H1 (cell line): Measurements from ENCODE around the gene PRKCA. TPM values are rescaled to one million over a fixed set of nuclear protein-coding genes. Genes with fewer than 3 reads are reported as not detected.

Source experiments
- ASH2L ChIP-seq: fragments of 200-600, 300-600 bp; sonication (generic); IDR thresholded peaks from one replicate; pipeline ENCODE4 v1.7.1; 2017; ENCODE audit warnings: low read length
- polyA plus RNA-seq, 7 experiments: library from polyadenylated mRNA; depleted of rRNA in 3 of 7; stranded (reverse) in 5 of 7; unstranded in 2 of 7; fragments of >200 nt in 5 of 7; fragments of 200-250 nt in 2 of 7; gene quantifications; 1 replicate in 5 of 7; 2 replicates in 1 of 7; 4 replicates in 1 of 7; pipeline versions ENCODE4 v1.2.1 to v1.2.3, GENCODE V29; 2011 to 2013; ENCODE audit warnings: missing spikeins in 2 of 7, mixed read lengths in 2 of 7
- total RNA-seq: library from RNA; stranded (reverse); fragmentation: NEBNext Ultra II Directional; extraction: Animal tissue kit (Norgen Biotek cat#: 25700); gene quantifications from 2 replicates; pipeline ENCODE4 v1.2.1, GENCODE V29; 2021

PRKCA gene
- total and polyA plus RNA-seq, 2 of the 8 experiments (the other 6 are each of a cell fraction or from before 2014, with no cell fraction given): 5.8 to 17.8 TPM

DNA sequence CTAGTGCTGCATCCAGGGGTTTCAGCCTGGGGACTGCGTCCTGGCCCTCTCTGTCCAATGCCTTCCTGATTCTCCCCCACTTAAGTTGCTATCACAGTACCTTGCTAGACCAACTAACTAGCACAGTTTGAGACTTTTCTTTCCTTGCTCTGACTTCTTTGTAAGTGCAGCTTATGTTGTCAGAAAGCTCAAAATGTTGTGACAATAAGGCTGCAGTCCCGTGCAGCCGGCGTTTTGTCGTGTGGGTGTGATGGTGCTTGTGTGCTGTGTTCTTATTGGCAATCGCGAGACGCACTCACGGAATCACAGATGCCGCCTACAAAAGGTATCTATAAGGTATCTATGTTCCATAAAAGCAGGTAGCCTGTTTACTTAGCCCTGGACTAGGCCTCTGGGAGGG lies 132.8 kb downstream of the PRKCA start (continued):
- TF ChIP-seq ASH2L: no peak
